ENCODE results near the gene TNFAIP8L1. TPM values are rescaled to one million over a fixed set of nuclear protein-coding genes. Genes with fewer than 3 reads are reported as not detected.

TNFAIP8L1 gene
- total RNA-seq, 1 experiment from 2014 or later, result 22.2 TPM

GRCh38 chr19:4690361-4690760, 51.0 kb downstream of the TNFAIP8L1 start:
- Histone ChIP-seq H3K79me2 (ENCODE audit: insufficient read depth, low read length) (peaks cover 9% of the 10 kb centered on the region; the same call in 1 of the 2 replicates), H3K36me3 (ENCODE audit: control insufficient read depth in 1 of 2, insufficient read depth in 2 of 2, low read length in 2 of 2) (peaks cover 4 to 52% of the 10 kb centered on the region in 2 experiments), H3K27me3 (ENCODE audit: insufficient read depth, low read length) (no peaks in the 10 kb centered on the region), H4K20me1 (ENCODE audit: insufficient read depth) (no peaks in the 10 kb centered on the region), H3K4me1 (ENCODE audit: control insufficient read depth in 1 of 2, insufficient read depth in 2 of 2, low read length in 2 of 2) (peaks cover 8 to 17% of the 10 kb centered on the region in 2 experiments), H2AFZ (ENCODE audit: low read depth, low read length, poor library complexity, severe bottlenecking) (no peak overlapping the region), H3K9me3 (ENCODE audit: control insufficient read depth in 1 of 2, insufficient read depth in 1 of 2, low read depth in 1 of 2, low read length in 2 of 2) (no peaks in the 10 kb centered on the region), H3K4me3 (replicated peaks in 1 of 2; ENCODE audit: low read depth in 1 of 2, low read length in 2 of 2) (no peak overlapping the region), H3K9me2 (ENCODE audit: insufficient read depth) (no peaks in the 10 kb centered on the region), H3K9ac (ENCODE audit: low read length) (no peak overlapping the region), H3K27ac (ENCODE audit: low read depth, low read length) (no peak overlapping the region), H3K4me2 (ENCODE audit: low read length) (no peak overlapping the region)
- DNase-seq (ENCODE audit: low read depth, low spot score) (no peak), ATAC-seq (no peak)
- TF ChIP-seq ATF3 (IDR thresholded peaks at IDR 0.05) (no peak), ZBTB33 (IDR thresholded peaks at IDR 0.05; ENCODE audit: extremely low read depth, insufficient replicate concordance, low read length) (no peak), JUND (IDR thresholded peaks at IDR 0.05) (no peak), POLR2AphosphoS5 (IDR thresholded peaks at IDR 0.05; ENCODE audit: low read depth, low read length) (no peak)
- TF ChIP-seq, protein P1, sequence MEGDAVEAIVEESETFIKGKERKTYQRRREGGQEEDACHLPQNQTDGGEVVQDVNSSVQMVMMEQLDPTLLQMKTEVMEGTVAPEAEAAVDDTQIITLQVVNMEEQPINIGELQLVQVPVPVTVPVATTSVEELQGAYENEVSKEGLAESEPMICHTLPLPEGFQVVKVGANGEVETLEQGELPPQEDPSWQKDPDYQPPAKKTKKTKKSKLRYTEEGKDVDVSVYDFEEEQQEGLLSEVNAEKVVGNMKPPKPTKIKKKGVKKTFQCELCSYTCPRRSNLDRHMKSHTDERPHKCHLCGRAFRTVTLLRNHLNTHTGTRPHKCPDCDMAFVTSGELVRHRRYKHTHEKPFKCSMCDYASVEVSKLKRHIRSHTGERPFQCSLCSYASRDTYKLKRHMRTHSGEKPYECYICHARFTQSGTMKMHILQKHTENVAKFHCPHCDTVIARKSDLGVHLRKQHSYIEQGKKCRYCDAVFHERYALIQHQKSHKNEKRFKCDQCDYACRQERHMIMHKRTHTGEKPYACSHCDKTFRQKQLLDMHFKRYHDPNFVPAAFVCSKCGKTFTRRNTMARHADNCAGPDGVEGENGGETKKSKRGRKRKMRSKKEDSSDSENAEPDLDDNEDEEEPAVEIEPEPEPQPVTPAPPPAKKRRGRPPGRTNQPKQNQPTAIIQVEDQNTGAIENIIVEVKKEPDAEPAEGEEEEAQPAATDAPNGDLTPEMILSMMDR (IDR thresholded peaks at IDR 0.05 in 2 of 3, conservative IDR thresholded peaks at IDR 0.05 in 1 of 3; ENCODE audit: borderline replicate concordance in 1 of 3, insufficient read depth in 1 of 3, low read depth in 2 of 3, low read length in 2 of 3), result 0 out of 6 replicates have a peak, but pooled peaks of 1 of the 3 experiments have one; percentile 21
- no TSS peak for BruUV-seq (replicated peaks)
- intact Hi-C loops (cut with micrococcal nuclease), result no loop called here
- POLR2A ChIA-PET, result no interaction called here
- CTCF ChIA-PET, result no interaction called here
- RAD21 ChIA-PET (ENCODE audit: low non-redundant PET in 1 of 2, low total read pairs in 2 of 2, uncharacterized antibody in 2 of 2, unreplicated experiment in 2 of 2), result no interaction called here

All from HCT116 (cell line).